SU-DHL-6 (cell line): ENCODE results near the gene TSHZ2.

ENCODE experiments used
- EZH2phosphoT487 ChIP-seq: fragments of 200-600 bp; sonication (generic), shearing (Covaris generic); conservative IDR thresholded peaks from 2 replicates; pipeline ENCODE4 v1.6.1; 2018; ENCODE audit warnings: mild to moderate bottlenecking, antibody characterized with exemption, low read length, moderate library complexity, mixed read lengths
- TF ChIP-seq, protein P1 (sequence below): fragments of 200-600 bp; sonication (generic); IDR thresholded peaks from one replicate; pipeline ENCODE4 v1.5.1; 2017; ENCODE audit warnings: antibody characterized with exemption, mild to moderate bottlenecking, low read length, moderate library complexity; ENCODE audit not compliant: insufficient read depth, poor library complexity, severe bottlenecking

- TF ChIP-seq, protein P1, sequence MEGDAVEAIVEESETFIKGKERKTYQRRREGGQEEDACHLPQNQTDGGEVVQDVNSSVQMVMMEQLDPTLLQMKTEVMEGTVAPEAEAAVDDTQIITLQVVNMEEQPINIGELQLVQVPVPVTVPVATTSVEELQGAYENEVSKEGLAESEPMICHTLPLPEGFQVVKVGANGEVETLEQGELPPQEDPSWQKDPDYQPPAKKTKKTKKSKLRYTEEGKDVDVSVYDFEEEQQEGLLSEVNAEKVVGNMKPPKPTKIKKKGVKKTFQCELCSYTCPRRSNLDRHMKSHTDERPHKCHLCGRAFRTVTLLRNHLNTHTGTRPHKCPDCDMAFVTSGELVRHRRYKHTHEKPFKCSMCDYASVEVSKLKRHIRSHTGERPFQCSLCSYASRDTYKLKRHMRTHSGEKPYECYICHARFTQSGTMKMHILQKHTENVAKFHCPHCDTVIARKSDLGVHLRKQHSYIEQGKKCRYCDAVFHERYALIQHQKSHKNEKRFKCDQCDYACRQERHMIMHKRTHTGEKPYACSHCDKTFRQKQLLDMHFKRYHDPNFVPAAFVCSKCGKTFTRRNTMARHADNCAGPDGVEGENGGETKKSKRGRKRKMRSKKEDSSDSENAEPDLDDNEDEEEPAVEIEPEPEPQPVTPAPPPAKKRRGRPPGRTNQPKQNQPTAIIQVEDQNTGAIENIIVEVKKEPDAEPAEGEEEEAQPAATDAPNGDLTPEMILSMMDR: no peak
- no peak for TF ChIP-seq EZH2phosphoT487
Observed at GRCh38 chr20:53100476-53100911, 128.3 kb downstream of the TSHZ2 start.
